CD4-positive, alpha-beta T cell (primary cell): ENCODE measurements around the gene KLHL14. TPM values are rescaled to one million over a fixed set of nuclear protein-coding genes. Genes with fewer than 3 reads are reported as not detected.
A peak's percentile ranks its signal among the peaks of the same experiment; 100 is the strongest.

ENCODE experiments used
- ATAC-seq: fragments of 200-7000 bp; cut with Tn5 transposase; one replicate; pipeline ENCODE4 v1.10.0; 2022; ENCODE audit warnings: mild to moderate bottlenecking; ENCODE audit not compliant: poor library complexity
- CTCF ChIA-PET: fragments of 350-600 bp; sonication (Branson Sonifier 250); formaldehyde crosslinking; loops from one replicate; lab custom pipeline; 2021; ENCODE audit warnings: antibody characterized with exemption, inconsistent platforms; lab: Charles Lee
- POLR2A ChIA-PET: fragments of 350-600 bp; sonication (Branson Sonifier 250); formaldehyde crosslinking; loops from one replicate; lab custom pipeline; 2021; ENCODE audit warnings: antibody characterized with exemption, inconsistent platforms; lab: Charles Lee
- DNase-seq, 14 experiments: peaks; one replicate each; pipeline ENCODE4 v3.0.0-alpha.2; 2013 to 2020; ENCODE audit warnings: mixed read lengths in 2 of 14
- H3K27ac ChIP-seq, 2 donors: one replicate each; pipeline versions ENCODE4 v1.5.1 to v1.7.0; 2013; ENCODE audit warnings: low read length in 2 of 2, low read depth in 1 of 2, mild to moderate bottlenecking in 1 of 2
- H3K27me3 ChIP-seq, 2 experiments: 1 replicate in 1 of 2; 2 replicates in 1 of 2; pipeline versions ENCODE4 v1.6.1 to v1.7.0; 2013; ENCODE audit warnings: low read length in 2 of 2, control low read depth in 1 of 2, mild to moderate bottlenecking in 1 of 2, moderate library complexity in 1 of 2; ENCODE audit not compliant: insufficient read depth in 2 of 2, control insufficient read depth in 1 of 2
- H3K36me3 ChIP-seq: one replicate; pipeline ENCODE4 v1.6.1; 2013; ENCODE audit warnings: low read length, control low read depth; ENCODE audit not compliant: insufficient read depth
- H3K4me1 ChIP-seq: one replicate; pipeline ENCODE4 v1.6.1; 2013; ENCODE audit warnings: low read length, control low read depth; ENCODE audit not compliant: insufficient read depth
- H3K4me3 ChIP-seq: one replicate; pipeline ENCODE4 v1.5.1; 2013; ENCODE audit warnings: mild to moderate bottlenecking, low read length, moderate library complexity
- H3K9me3 ChIP-seq, 2 experiments: 1 replicate in 1 of 2; 2 replicates in 1 of 2; pipeline versions ENCODE4 v1.6.1 to v1.7.0; 2013; ENCODE audit warnings: low read length in 2 of 2, mild to moderate bottlenecking in 2 of 2, control low read depth in 1 of 2, moderate library complexity in 1 of 2; ENCODE audit not compliant: control insufficient read depth in 1 of 2, insufficient read depth in 1 of 2
- H3K27ac Mint-ChIP-seq: one replicate; pipeline ENCODE4 v1.8.0; 2020; ENCODE audit warnings: mixed read lengths
- H3K27me3 Mint-ChIP-seq: one replicate; pipeline ENCODE4 v1.8.0; 2021; ENCODE audit warnings: mixed read lengths
- H3K36me3 Mint-ChIP-seq: one replicate; pipeline ENCODE4 v1.8.0; 2021; ENCODE audit warnings: low read depth, mixed read lengths
- H3K4me1 Mint-ChIP-seq: one replicate; pipeline ENCODE4 v1.8.0; 2021; ENCODE audit warnings: low read depth, mixed read lengths
- H3K4me3 Mint-ChIP-seq: one replicate; pipeline ENCODE4 v1.8.0; 2020; ENCODE audit warnings: mild to moderate bottlenecking, mixed read lengths
- H3K9me3 Mint-ChIP-seq: one replicate; pipeline ENCODE4 v1.8.0; 2020; ENCODE audit warnings: mixed read lengths
- CTCF ChIP-seq: fragments of 200-600 bp; IDR thresholded peaks from one replicate; pipeline ENCODE4 v1.8.0; 2022; ENCODE audit warnings: antibody characterized with exemption, mild to moderate bottlenecking
- intact Hi-C, 2 experiments: fragments of 100-400 bp; cut with DNase I in 1 of 2; cut with micrococcal nuclease in 1 of 2; formaldehyde crosslinking; loops; one replicate each; pipeline versions ENCODE4 v1.15.1 to v1.9.0; 2023 to 2025; cut with DNase I, micrococcal nuclease
- total RNA-seq, 174 experiments: library from RNA in 2 of 174; stranded (reverse) in 2 of 174; gene quantifications; one replicate each; pipeline ENCODE4 v1.2.3 and lab custom pipeline; 2021 to 2026

Gene KLHL14
- total RNA-seq, 2 experiments from 2014 or later: not detected

GRCh38 chr18:32763293-32763692 lies 9.5 kb downstream of the KLHL14 start:
- H3K9me3 Mint-ChIP-seq: no peaks in the 10 kb centered on the region
- Histone ChIP-seq H3K9me3 (no peaks in the 10 kb centered on the region), H3K36me3 (no peaks in the 10 kb centered on the region), H3K27ac (no peak overlapping the region), H3K4me1 (no peaks in the 10 kb centered on the region), H3K27me3 (peaks cover 1 to 4% of the 10 kb centered on the region in 2 experiments), H3K4me3 (no peak overlapping the region)
- no peak overlapping the region for H3K4me3 Mint-ChIP-seq
- H3K27me3 Mint-ChIP-seq: peaks cover 32% of the 10 kb centered on the region
- CTCF ChIA-PET: no interaction called here
- TF ChIP-seq CTCF: no peak
- no peaks in the 10 kb centered on the region for H3K4me1 Mint-ChIP-seq
- intact Hi-C loops: no loop called here
- POLR2A ChIA-PET: no interaction called here
- H3K36me3 Mint-ChIP-seq: no peaks in the 10 kb centered on the region
- no peak overlapping the region for H3K27ac Mint-ChIP-seq
- DNase-seq (no peak), ATAC-seq (no peak)

- Histone ChIP-seq H3K27me3 (peaks cover 0 to 3% of the 10 kb centered on the region in 2 experiments), H3K27ac (no peak overlapping the region), H3K4me1 (no peaks in the 10 kb centered on the region), H3K36me3 (no peaks in the 10 kb centered on the region), H3K9me3 (no peaks in the 10 kb centered on the region), H3K4me3 (no peak overlapping the region)
- no peaks in the 10 kb centered on the region for H3K9me3 Mint-ChIP-seq
- intact Hi-C loops: no loop called here
- no peak for TF ChIP-seq CTCF
- DNase-seq (no peak), ATAC-seq (no peak)
- H3K4me1 Mint-ChIP-seq: no peaks in the 10 kb centered on the region
- POLR2A ChIA-PET: no interaction called here
- no peak overlapping the region for H3K27ac Mint-ChIP-seq
- H3K27me3 Mint-ChIP-seq: peaks cover 13% of the 10 kb centered on the region
- no peaks in the 10 kb centered on the region for H3K36me3 Mint-ChIP-seq
- H3K4me3 Mint-ChIP-seq: no peak overlapping the region
- CTCF ChIA-PET: no interaction called here
Measured at GRCh38 chr18:32761231-32761630, 11.6 kb downstream of the KLHL14 start.

- Mint-ChIP-seq H3K4me3 (no peak overlapping the region), H3K27me3 (peaks cover 12% of the 10 kb centered on the region), H3K4me1 (no peaks in the 10 kb centered on the region), H3K27ac (no peak overlapping the region), H3K9me3 (no peaks in the 10 kb centered on the region), H3K36me3 (no peaks in the 10 kb centered on the region)
- Histone ChIP-seq H3K36me3 (no peaks in the 10 kb centered on the region), H3K27ac (no peak overlapping the region), H3K9me3 (no peaks in the 10 kb centered on the region), H3K27me3 (peaks cover 0 to 3% of the 10 kb centered on the region in 2 experiments), H3K4me1 (no peaks in the 10 kb centered on the region), H3K4me3 (no peak overlapping the region)
- intact Hi-C loops: no loop called here
- ATAC-seq (no peak), DNase-seq (peak in 2 of 14 experiments; percentile 15 to 17)
- no peak for TF ChIP-seq CTCF
- ChIA-PET CTCF (no interaction called here), POLR2A (no interaction called here)
Measured at GRCh38 chr18:32760391-32760790, 12.4 kb downstream of the KLHL14 start.
